ENCODE data around the gene SEMA3B. TPM values are rescaled to one million over a fixed set of nuclear protein-coding genes. Genes with fewer than 3 reads are reported as not detected.

The SEMA3B gene
- total RNA-seq, 1 experiment from 2014 or later = 0.43 TPM

DNA sequence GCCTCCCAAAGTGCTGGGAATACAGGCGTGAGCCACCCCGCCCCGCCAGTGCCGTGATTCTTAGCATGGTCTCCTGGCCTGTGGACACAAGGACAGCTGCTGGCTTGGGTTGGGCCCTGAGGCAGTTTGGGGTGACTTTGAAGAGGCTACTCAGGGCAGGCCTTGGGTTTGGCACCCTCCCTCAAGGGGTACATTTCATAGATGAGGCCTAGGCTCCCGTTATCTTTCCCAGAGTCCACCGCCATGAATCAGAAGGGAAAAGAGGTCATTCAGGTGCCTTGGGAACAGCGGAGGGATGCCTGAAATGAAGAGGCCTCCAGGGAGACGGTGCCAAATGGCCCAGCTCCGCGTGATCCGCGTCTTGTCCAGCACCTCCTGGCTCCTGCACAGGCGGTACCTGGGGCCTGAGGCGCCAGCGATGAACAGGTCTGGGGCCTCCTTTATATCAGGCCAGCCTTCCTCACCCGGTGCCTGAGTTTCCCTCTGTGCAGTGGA lies 23.6 kb upstream of the SEMA3B start:
- CTCF ChIA-PET = interaction anchor here (0.7 kb wide), 1 partner anchor 52 kb away, joined by 3 read pairs; no protein-coding TSS in a partner anchor

DNA sequence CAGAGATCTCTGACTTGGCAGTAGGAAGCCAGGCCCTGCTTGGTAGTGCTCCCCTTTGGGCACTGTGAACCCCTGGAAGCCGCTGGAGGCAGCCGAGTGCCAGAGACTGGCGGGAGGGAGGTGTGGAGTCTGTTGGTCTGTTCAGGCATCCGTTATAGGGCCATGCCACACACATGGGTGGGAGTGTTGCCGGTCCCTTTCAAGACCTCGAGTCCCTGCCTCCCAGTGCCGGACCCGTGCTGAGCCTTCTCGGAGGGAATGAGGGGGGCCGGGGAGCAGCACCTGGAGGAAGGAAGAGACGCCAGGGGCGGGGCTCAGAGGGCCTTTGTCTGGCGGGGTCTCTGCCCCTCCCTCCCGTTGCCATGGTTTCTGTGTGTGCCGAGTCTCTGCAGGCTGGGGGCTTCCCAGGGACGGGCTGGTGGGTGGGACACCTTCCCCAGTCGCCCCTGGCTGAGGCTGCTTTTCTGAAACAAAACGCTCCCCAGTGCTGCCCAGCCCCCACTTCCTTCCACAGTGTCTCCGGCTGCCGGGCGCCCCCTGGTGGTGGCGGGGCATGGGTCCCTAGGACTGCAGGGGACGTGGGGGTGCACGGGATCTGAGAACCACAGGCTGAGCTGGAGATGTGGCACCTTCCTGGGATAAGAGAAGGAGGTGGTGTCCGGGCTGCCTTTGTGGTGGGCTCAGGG lies 23.0 kb upstream of the SEMA3B start:
- POLR2A ChIA-PET (ENCODE audit: low non-redundant PET) = no interaction called here
- no peaks in the 10 kb centered on the region for H3K36me3 ChIP-seq (ENCODE audit: insufficient read depth, low read length, poor library complexity, severe bottlenecking)
- intact Hi-C loops (cut with micrococcal nuclease; ENCODE audit: unreplicated experiment) = loop anchor here (1.0 kb wide), 1 partner anchor 19 kb away; no protein-coding TSS in a partner anchor
- peaks cover 18% of the 10 kb centered on the region for H3K4me1 ChIP-seq (ENCODE audit: insufficient read depth, low read length, poor library complexity, severe bottlenecking)
- peak overlapping the region; percentile 42 for H3K4me3 ChIP-seq (ENCODE audit: low read depth, low read length, poor library complexity, severe bottlenecking)
- peak overlapping the region; percentile 74 for H3K27ac ChIP-seq (ENCODE audit: low read depth, low read length, poor library complexity, severe bottlenecking)
- CTCF ChIA-PET = interaction anchor here (0.8 to 1.5 kb wide), 5 partner anchors 10 to 51 kb away, joined by 3 to 17 read pairs (median 4); partner anchors contain the start of gene GNAI2
- H3K27me3 ChIP-seq (replicated peaks; ENCODE audit: insufficient read depth, low read depth, low read length, poor library complexity) = no peaks in the 10 kb centered on the region
- no peaks in the 10 kb centered on the region for H3K9me3 ChIP-seq (ENCODE audit: low read depth, low read length, poor library complexity, severe bottlenecking)
- BruUV-seq (replicated peaks) = no TSS peak
- DNase-seq (ENCODE audit: low spot score) = peak; percentile 85
- TF ChIP-seq EZH2 (IDR thresholded peaks at IDR 0.05; ENCODE audit: borderline replicate concordance, low read depth, low read length, poor library complexity, severe bottlenecking) = no peak
- TF ChIP-seq, protein P1, sequence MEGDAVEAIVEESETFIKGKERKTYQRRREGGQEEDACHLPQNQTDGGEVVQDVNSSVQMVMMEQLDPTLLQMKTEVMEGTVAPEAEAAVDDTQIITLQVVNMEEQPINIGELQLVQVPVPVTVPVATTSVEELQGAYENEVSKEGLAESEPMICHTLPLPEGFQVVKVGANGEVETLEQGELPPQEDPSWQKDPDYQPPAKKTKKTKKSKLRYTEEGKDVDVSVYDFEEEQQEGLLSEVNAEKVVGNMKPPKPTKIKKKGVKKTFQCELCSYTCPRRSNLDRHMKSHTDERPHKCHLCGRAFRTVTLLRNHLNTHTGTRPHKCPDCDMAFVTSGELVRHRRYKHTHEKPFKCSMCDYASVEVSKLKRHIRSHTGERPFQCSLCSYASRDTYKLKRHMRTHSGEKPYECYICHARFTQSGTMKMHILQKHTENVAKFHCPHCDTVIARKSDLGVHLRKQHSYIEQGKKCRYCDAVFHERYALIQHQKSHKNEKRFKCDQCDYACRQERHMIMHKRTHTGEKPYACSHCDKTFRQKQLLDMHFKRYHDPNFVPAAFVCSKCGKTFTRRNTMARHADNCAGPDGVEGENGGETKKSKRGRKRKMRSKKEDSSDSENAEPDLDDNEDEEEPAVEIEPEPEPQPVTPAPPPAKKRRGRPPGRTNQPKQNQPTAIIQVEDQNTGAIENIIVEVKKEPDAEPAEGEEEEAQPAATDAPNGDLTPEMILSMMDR (conservative IDR thresholded peaks at IDR 0.05; ENCODE audit: low read depth, low read length) = peak; percentile 85

More for the DNA sequence above, 23.6 kb upstream of the SEMA3B start:
- no peaks in the 10 kb centered on the region for H3K9me3 ChIP-seq (ENCODE audit: low read depth, low read length, poor library complexity, severe bottlenecking)
- peak overlapping the region; percentile 42 for H3K4me3 ChIP-seq (ENCODE audit: low read depth, low read length, poor library complexity, severe bottlenecking)
- H3K27me3 ChIP-seq (replicated peaks; ENCODE audit: insufficient read depth, low read depth, low read length, poor library complexity) = no peaks in the 10 kb centered on the region
- TF ChIP-seq, protein P1 (conservative IDR thresholded peaks at IDR 0.05; ENCODE audit: low read depth, low read length) = no peak
- no peak for TF ChIP-seq EZH2 (IDR thresholded peaks at IDR 0.05; ENCODE audit: borderline replicate concordance, low read depth, low read length, poor library complexity, severe bottlenecking)
- H3K4me1 ChIP-seq (ENCODE audit: insufficient read depth, low read length, poor library complexity, severe bottlenecking) = peaks cover 19% of the 10 kb centered on the region
- no peaks in the 10 kb centered on the region for H3K36me3 ChIP-seq (ENCODE audit: insufficient read depth, low read length, poor library complexity, severe bottlenecking)
- no TSS peak for BruUV-seq (replicated peaks)
- intact Hi-C loops (cut with micrococcal nuclease; ENCODE audit: unreplicated experiment) = no loop called here
- POLR2A ChIA-PET (ENCODE audit: low non-redundant PET) = no interaction called here
- peak overlapping the region; percentile 74 for H3K27ac ChIP-seq (ENCODE audit: low read depth, low read length, poor library complexity, severe bottlenecking)
- DNase-seq (ENCODE audit: low spot score) = no peak

DNA sequence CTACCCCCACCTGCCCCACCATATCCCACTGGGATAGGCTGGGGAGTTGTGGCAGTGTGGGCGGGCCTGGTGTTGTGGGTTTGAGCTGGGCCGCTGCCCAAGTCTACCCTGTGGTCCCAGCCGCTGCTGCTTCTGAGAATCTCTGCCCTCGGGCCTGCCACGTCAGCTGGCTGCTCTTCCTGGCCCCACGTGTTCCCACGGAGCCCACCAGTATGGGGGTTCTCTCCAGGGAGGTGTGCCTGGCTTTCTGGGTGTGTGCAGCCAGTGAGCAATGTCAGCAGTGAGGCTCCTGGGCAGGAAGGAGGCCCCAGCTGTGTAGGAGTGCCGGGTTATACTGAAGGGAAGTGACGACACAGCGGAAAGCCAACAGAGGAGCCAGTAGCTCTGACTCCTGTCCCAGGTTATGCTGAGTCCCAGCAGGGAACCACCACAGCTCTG lies 22.4 kb upstream of the SEMA3B start:
- BruUV-seq (replicated peaks) = no TSS peak
- peak overlapping the region; percentile 42 for H3K4me3 ChIP-seq (ENCODE audit: low read depth, low read length, poor library complexity, severe bottlenecking)
- H3K36me3 ChIP-seq (ENCODE audit: insufficient read depth, low read length, poor library complexity, severe bottlenecking) = no peaks in the 10 kb centered on the region
- DNase-seq (ENCODE audit: low spot score) = peak; percentile 39
- CTCF ChIA-PET = interaction anchor here (0.8 to 1.5 kb wide), 5 partner anchors 11 to 52 kb away, joined by 3 to 17 read pairs (median 4); partner anchors contain the start of gene GNAI2
- H3K4me1 ChIP-seq (ENCODE audit: insufficient read depth, low read length, poor library complexity, severe bottlenecking) = peaks cover 14% of the 10 kb centered on the region
- H3K9me3 ChIP-seq (ENCODE audit: low read depth, low read length, poor library complexity, severe bottlenecking) = no peaks in the 10 kb centered on the region
- POLR2A ChIA-PET (ENCODE audit: low non-redundant PET) = no interaction called here
- H3K27ac ChIP-seq (ENCODE audit: low read depth, low read length, poor library complexity, severe bottlenecking) = peak overlapping the region; percentile 74
- H3K27me3 ChIP-seq (replicated peaks; ENCODE audit: insufficient read depth, low read depth, low read length, poor library complexity) = no peaks in the 10 kb centered on the region
- intact Hi-C loops (cut with micrococcal nuclease; ENCODE audit: unreplicated experiment) = loop anchor here (1.0 kb wide), 1 partner anchor 19 kb away; no protein-coding TSS in a partner anchor
- TF ChIP-seq, protein P1 (conservative IDR thresholded peaks at IDR 0.05; ENCODE audit: low read depth, low read length) = 0 out of 2 replicates have a peak, but pooled peaks have one; percentile 2
- no peak for TF ChIP-seq EZH2 (IDR thresholded peaks at IDR 0.05; ENCODE audit: borderline replicate concordance, low read depth, low read length, poor library complexity, severe bottlenecking)
